ENCODE results near the gene ZBTB44.

GRCh38 chr11:130213143-130213978 is 101.4 kb downstream of the ZBTB44 start:
- TF ChIP-seq POLR2A (IDR thresholded peaks at IDR 0.05) (no peak), CTCF (IDR thresholded peaks at IDR 0.05) (peak; percentile 79 to 95 (median 87))

Data from body of pancreas (tissue), 4 donors.